HG03139 (cell line): Measurements from ENCODE around the gene DOCK1.
"Not testable (repeated sequence)": the region's sequence is repeated elsewhere in the genome, so short reads cannot be mapped to it uniquely, and the experiment has no call there.

Experiments used
- ATAC-seq: cut with Tn5 transposase; IDR thresholded peaks from one replicate; pipeline ENCODE4 v1.9.1; 2021; ENCODE audit not compliant: unreplicated experiment

Gene DOCK1

GRCh38 chr10:127259347-127259746 is 354.1 kb downstream of the DOCK1 start:
- no peak for ATAC-seq

- ATAC-seq = no peak
Measured at GRCh38 chr10:127262606-127263005, 357.4 kb downstream of the DOCK1 start.

GRCh38 chr10:127265288-127265687 is 360.1 kb downstream of the DOCK1 start:
- no peak for ATAC-seq

GRCh38 chr10:127266431-127266830 is 361.2 kb downstream of the DOCK1 start:
- ATAC-seq = no peak

GRCh38 chr10:127267442-127267841 is 362.2 kb downstream of the DOCK1 start:
- ATAC-seq = no peak

DNA sequence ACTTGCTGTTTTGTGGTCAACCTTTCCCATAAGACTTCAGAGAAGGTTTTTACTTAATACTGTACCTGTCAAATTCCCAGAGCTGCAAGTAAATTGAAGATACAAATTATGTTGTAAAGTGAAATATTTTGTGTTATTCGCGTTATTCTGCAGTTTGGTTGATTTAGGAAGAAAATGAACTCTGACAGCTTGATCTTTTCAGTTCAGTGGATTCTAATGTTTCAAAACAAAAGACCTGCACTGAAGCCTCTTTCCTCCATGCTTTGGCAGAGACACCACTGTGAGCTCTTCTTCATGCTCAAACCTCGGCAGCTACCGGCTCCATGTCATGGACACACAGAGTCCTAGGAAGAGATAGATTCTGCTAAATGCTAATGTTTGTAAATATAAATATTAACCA is 366.8 kb downstream of the DOCK1 start:
- ATAC-seq = no peak

- no peak for ATAC-seq
Measured at GRCh38 chr10:127275272-127275671, 370.0 kb downstream of the DOCK1 start.

DNA sequence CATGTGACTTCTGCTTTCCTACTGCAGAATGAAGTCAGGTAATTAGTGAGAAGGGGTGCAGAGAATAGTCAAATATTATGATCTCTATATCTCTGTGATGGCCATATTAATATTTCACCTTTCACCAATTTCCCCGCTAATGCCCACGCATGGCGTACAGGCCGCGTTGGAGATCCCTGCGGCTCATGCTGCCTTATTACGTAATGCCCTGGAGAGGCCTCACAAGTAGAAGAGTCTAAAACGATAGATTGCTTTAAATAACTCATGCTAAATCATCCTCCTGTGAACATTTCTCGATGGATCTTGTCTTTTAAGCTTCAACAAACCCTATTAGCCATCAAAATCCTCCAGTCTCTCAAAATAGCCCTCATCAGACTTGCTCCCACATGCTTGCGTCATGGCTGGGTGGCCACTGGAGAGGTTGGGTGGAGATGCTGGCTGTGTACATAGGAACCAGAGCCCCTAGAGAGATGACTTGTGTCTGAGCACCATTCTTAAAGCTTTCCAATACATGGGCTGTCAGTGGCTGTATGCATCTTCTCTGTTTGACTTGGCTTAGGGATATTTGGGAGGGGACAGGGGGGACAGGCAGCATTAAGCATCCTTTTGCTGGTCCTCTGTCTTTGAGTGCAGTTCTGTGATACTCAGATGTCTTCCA is 370.7 kb downstream of the DOCK1 start:
- ATAC-seq = no peak

- ATAC-seq = no peak
Measured at GRCh38 chr10:127276794-127277462, 371.7 kb downstream of the DOCK1 start.

DNA sequence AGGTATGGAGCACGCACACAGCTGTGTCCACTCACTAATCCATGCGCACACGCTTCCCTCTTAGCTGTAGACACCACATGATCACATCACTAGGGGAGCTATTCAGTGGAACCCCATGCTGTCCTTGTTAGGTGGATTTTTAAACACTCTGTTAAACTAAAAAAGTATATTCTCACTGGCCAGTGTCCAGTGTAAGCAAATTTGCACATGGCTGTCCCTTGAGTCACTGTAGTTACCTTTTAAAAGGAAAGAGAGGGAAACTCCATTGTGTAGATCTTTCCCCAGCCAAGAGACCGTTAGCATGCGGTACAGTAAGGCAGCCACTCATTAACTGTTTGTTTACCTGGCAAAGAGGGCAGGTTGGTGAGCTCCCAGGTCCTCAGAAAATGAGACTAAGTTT is 372.8 kb downstream of the DOCK1 start:
- ATAC-seq = no peak

- no peak for ATAC-seq
Measured at GRCh38 chr10:127279334-127279774, 374.1 kb downstream of the DOCK1 start.

DNA sequence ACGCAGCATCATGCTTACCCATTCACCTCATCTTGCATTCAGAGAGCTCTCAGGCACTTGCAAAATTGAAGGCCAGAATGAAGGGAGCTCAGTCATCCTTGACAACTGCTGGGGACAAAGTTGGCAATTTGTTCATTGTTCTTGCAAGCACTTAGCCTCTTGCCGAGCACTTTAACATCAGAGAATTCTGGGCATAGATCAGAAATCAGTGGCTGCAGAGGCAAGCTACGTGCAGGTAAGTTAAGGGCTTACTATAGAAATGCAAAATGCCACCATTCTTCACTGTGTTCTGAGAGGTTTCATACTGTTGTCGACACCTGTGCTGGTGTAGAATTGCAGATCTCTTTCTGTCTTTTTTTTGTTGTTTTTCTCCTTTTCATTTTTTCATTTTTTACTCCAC is 375.2 kb downstream of the DOCK1 start:
- no peak for ATAC-seq

DNA sequence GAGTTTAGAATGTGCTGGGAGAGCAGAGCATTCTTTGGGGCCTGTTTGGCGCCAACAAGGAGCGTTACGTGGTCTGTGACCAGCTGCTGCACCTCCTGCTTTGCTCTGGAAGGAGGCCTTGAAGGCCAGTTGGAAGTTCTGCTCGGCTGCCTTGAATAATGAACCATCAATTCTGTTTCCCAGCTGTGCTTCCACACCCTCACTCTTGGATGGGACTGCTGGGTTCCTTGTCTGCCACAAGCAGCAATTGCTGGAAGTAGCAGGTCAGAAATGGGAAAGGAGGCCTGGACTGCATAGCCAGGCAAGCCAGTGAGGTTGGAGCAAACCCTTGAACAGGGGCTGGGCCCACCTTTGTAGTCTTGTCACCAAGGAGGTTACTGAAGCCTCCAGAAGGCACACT is 377.8 kb downstream of the DOCK1 start:
- no peak for ATAC-seq

DNA sequence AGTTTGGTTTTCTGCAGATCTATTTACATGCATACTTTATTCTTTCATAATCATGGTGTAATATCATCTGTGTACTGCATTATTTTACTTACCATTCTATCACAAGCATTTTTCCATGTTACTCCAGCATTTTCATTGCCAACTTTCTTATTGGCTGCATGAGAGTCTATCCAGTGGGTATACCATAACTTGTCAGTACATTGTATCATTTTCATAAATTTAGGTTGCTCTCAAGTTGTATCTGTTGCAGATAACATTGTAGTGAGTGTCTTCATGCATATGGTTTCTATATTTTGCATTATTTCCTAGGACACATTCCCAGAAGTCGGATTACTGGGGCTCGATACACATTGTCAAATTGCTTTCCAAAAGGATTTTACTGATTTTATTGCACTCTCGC is 378.3 kb downstream of the DOCK1 start:
- no peak for ATAC-seq

GRCh38 chr10:127290850-127291249 is 385.6 kb downstream of the DOCK1 start:
- ATAC-seq = no peak

DNA sequence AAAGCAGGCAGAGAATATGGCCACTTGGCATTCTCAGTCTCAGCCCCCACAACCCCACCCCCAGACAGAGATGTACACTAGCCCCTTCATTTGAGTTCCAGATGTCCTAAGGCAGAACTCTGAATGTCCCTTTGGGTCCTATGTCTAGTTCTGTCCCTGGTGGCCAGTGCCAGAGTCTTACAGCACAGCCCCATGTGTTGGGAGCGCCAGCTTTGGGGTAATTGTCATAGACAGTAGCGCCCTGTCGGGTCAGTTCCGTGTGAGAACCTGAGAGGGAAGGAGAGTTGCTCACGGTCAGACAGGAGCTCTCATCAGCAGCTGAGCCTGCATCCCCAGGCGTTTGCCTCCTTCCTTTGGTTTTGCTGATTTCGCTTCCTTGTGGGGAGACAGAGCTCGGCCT is 386.1 kb downstream of the DOCK1 start:
- no peak for ATAC-seq

GRCh38 chr10:127292888-127293287 is 387.7 kb downstream of the DOCK1 start:
- no peak for ATAC-seq

- ATAC-seq = no peak
Measured at GRCh38 chr10:127293640-127294039, 388.4 kb downstream of the DOCK1 start.

DNA sequence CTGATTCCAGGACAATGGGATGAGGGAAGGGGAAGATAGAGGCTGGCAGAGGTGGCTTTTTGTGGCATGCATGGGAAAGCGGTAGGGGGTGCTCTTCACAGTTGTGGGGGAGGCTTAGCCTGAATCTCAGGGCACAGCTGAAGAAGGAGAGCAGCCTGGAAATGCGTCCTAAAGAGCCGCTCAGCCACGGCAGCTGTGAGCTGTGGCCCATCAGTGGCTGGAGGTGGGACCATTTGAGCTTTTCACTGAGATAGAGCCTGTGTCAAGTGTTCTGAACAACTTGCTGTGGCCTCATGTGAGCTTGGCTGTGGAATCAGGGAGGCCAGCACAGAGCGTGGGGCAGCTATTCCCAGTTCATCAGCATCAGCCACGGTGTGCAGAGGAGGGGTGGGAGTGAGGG is 391.5 kb downstream of the DOCK1 start:
- no peak for ATAC-seq

DNA sequence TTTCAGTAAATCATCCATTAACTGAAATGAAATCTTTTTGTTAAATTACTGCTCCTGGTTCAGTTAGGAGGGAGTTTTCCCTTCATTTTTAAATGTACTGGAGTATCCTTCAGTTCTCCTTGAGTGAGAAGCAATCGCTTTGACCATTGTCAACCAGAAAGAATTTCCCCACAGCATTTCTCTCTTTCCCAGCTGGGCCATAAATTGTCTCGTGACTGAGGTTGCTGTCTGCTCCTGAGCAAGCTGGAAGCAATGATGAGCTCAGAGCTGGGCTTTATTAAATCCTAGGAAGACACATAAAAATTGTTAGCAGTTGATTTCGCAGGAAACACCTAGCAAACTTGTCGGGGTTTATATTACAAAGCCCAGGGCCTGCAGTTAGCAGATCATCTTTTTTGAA is 393.2 kb downstream of the DOCK1 start:
- no peak for ATAC-seq

- not testable (repeated sequence) for ATAC-seq
Measured at GRCh38 chr10:127299192-127299591, 394.0 kb downstream of the DOCK1 start.

DNA sequence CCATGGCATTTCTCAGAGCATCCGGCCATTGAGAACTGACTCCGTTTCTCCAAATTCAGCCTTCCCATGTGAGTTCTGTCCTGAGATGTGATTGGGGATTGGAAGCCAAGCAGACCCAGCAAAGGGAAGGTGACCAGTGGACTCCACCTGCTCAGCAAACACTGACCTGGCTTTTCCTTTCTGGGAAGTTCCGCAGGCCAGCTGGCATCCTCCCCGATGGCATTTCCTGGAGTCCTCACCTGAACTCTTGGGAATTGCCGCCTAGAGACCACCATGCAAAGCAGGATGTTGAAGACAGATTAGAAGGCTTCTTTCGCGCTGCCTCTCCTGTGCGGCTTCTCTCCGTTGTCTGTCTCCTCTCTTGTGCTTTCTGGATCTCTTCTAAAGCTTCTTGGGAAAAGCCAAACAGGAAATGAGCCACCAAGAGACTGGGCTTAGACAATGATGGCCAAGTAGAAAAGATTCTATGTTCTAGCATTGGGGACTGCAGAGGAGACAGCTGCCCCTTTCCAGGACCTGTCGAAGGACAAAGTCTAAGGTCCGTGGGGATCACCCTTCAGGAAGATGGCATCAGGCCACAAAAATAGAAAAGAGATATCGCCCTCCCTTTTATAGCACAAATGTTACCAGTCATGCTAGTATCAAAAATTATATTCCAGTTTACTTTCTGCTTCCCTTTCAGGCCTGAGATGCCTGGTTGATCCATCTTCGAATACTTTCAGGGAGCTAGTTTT is 394.9 kb downstream of the DOCK1 start:
- no peak for ATAC-seq
